Stimulated activated naive CD8-positive, alpha-beta T cell treated with anti-CD3 and anti-CD28 coated beads, Interleukin-15, Interleukin-2, amounts not matched to agents 100 ng/mL and 50 ng/mL, for 24 hours (primary cell): ENCODE data around the gene TAGLN3.

Experiments used
- H3K27ac Mint-ChIP-seq: one replicate; pipeline ENCODE4 v1.8.0; 2021; ENCODE audit warnings: mild to moderate bottlenecking, mixed read lengths
- H3K27me3 Mint-ChIP-seq: one replicate; pipeline ENCODE4 v1.8.0; 2021; ENCODE audit warnings: mixed read lengths
- H3K36me3 Mint-ChIP-seq: one replicate; pipeline ENCODE4 v1.8.0; 2021; ENCODE audit warnings: low read depth, mixed read lengths
- H3K4me1 Mint-ChIP-seq: one replicate; pipeline ENCODE4 v1.8.0; 2021; ENCODE audit warnings: low read depth, mixed read lengths
- H3K4me3 Mint-ChIP-seq: one replicate; pipeline ENCODE4 v1.8.0; 2021; ENCODE audit warnings: mild to moderate bottlenecking, mixed read lengths
- H3K9me3 Mint-ChIP-seq: one replicate; pipeline ENCODE4 v1.8.0; 2021; ENCODE audit warnings: mixed read lengths

Gene TAGLN3

DNA sequence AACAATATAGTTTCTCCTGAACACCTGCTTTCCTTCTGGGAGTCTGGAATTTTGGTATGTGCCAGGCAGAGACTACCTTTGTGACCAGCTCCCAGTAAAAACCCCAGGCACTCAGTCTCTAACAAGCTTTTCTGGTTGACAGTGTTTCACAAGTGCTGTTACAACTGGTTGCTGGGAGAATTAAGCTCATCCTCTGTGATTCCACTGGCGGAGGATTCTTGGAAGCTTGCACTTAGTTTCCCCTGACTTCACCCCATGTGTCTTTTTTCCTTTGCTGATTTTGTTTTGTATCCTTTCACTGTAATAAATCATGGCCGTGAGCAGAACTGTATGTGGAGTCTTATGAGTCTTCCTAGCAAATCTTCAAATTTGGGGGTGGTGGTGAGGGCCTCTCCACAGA lies 5.7 kb upstream of the TAGLN3 start:
- Mint-ChIP-seq H3K27me3 (no peaks in the 10 kb centered on the region), H3K4me3 (no peak overlapping the region), H3K4me1 (peaks cover 8% of the 10 kb centered on the region), H3K36me3 (peaks cover 42% of the 10 kb centered on the region), H3K9me3 (no peaks in the 10 kb centered on the region), H3K27ac (no peak overlapping the region)

- H3K36me3 Mint-ChIP-seq, result no peaks in the 10 kb centered on the region
- H3K4me1 Mint-ChIP-seq, result peaks cover 59% of the 10 kb centered on the region
- no peaks in the 10 kb centered on the region for H3K9me3 Mint-ChIP-seq
- H3K4me3 Mint-ChIP-seq, result peak overlapping the region; percentile 63
- no peak overlapping the region for H3K27ac Mint-ChIP-seq
- no peaks in the 10 kb centered on the region for H3K27me3 Mint-ChIP-seq
Measured at GRCh38 chr3:111999484-112000324, 982 bp downstream of the TAGLN3 start.

GRCh38 chr3:112000367-112000771 lies 1.6 kb downstream of the TAGLN3 start:
- Mint-ChIP-seq H3K27me3 (no peaks in the 10 kb centered on the region), H3K4me3 (no peak overlapping the region), H3K9me3 (no peaks in the 10 kb centered on the region), H3K4me1 (peaks cover 66% of the 10 kb centered on the region), H3K27ac (no peak overlapping the region), H3K36me3 (no peaks in the 10 kb centered on the region)

DNA sequence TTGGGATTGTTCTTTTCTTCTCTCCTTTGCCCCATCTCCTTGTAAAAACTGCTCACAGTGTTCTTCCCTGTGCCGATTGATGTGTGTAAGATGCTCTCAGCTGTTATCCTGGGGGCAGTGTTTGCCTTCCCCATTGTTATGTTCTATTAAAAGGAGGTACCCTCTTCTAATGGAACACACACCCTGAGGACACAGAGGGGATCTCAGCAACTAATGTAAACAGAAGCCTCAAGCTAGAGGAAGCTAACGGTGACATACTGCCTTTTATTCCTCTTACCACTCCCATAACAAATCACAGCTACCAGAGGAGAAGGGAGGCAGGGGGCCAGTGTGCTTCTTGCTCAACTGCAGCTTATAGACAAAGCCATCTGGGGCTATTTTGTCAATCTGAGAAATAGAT lies 2.2 kb downstream of the TAGLN3 start:
- Mint-ChIP-seq H3K27ac (no peak overlapping the region), H3K36me3 (no peaks in the 10 kb centered on the region), H3K27me3 (no peaks in the 10 kb centered on the region), H3K4me3 (no peak overlapping the region), H3K9me3 (no peaks in the 10 kb centered on the region), H3K4me1 (peaks cover 67% of the 10 kb centered on the region)

DNA sequence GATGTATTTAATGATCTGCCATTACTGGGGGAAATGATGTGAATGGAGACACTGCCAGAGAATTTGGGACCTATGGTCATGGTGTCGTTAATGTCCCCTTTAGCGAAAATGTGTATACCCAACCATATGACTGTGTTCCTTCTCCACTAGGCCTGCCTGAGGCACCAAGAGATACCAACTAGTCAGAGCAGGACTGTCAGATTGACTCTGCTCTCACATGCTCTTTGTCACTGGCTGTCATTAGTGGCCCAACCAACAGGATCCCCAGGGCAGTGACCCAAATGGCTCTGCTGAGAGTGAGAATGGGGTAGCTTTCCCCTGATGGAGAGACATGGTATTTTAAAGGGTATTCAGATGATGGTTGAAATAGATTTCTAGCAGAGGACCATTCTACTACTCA lies 2.8 kb downstream of the TAGLN3 start:
- Mint-ChIP-seq H3K4me3 (peak overlapping the region; percentile 17), H3K27me3 (no peaks in the 10 kb centered on the region), H3K27ac (no peak overlapping the region), H3K36me3 (no peaks in the 10 kb centered on the region), H3K4me1 (peaks cover 67% of the 10 kb centered on the region), H3K9me3 (no peaks in the 10 kb centered on the region)

DNA sequence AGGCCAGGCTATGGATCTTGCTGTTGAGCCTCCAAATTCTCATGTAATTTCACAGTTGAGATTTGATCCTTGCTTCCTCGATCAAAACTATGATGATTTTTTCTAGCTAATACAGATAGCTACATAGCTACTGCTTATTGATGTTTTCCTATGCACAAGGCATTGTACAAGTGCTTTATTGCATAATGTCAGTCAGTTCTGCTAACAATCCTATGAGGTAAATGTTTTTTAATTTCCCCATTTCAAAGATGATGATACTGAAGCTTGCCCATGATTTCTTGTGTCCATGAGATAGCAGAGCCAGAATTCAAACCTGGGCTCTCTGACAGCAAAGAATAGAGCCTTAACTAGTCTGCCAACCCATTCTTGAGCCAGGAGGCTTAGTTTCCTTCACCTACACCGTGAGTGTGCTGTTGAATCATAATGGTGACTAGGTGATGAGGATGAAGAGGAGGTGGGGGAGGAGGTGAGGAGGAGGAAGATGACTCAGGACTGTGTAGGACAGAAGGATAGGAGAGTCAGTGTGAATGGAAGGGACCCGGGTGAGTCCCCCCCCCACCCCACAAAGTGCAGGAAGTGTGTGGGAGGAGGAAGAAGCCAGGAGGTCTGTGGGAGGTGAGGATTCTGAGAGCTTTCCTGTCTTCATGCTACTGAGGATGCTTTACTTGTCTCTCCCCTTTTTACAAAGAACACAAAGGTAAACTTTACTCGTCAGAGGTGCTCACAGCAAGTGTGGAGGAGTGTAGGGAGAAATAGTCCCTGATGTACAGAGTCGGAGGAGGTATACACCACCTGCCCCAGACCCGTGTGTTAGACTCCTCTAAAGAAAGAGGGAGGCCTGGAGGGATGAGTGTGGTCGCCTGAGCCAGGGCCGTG lies 3.6 kb downstream of the TAGLN3 start:
- Mint-ChIP-seq H3K36me3 (no peaks in the 10 kb centered on the region), H3K27ac (peak overlapping the region; percentile 84), H3K27me3 (no peaks in the 10 kb centered on the region), H3K9me3 (no peaks in the 10 kb centered on the region), H3K4me1 (peaks cover 67% of the 10 kb centered on the region), H3K4me3 (peak overlapping the region; percentile 61)

- Mint-ChIP-seq H3K4me3 (no peak overlapping the region), H3K27me3 (no peaks in the 10 kb centered on the region), H3K36me3 (no peaks in the 10 kb centered on the region), H3K9me3 (no peaks in the 10 kb centered on the region), H3K27ac (peak overlapping the region; percentile 84), H3K4me1 (peaks cover 65% of the 10 kb centered on the region)
Measured at GRCh38 chr3:112003321-112004080, 4.8 kb downstream of the TAGLN3 start.

GRCh38 chr3:112004187-112004586 lies 5.5 kb downstream of the TAGLN3 start:
- Mint-ChIP-seq H3K27ac (peak overlapping the region; percentile 0), H3K9me3 (no peaks in the 10 kb centered on the region), H3K4me1 (peaks cover 58% of the 10 kb centered on the region), H3K27me3 (no peaks in the 10 kb centered on the region), H3K36me3 (no peaks in the 10 kb centered on the region), H3K4me3 (no peak overlapping the region)

DNA sequence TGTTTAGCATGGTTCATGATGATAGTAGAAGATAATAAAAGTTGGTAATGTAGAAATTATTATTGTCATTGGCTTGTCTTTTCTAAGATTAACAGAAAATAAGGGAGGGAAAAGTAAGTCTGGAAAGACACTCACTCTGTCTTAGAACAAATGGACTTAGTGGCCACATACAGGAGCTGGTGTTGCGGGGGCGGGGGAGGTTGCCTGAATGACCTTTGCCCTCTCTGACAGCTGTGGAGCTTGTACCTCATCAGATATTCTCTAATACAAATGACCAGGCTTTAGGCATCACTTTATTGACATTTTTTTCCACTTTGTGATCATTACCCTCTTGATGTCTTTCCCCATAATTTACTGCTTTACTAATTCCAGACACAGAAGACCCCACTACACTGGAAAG lies 5.9 kb downstream of the TAGLN3 start:
- Mint-ChIP-seq H3K4me3 (no peak overlapping the region), H3K9me3 (no peaks in the 10 kb centered on the region), H3K36me3 (no peaks in the 10 kb centered on the region), H3K27me3 (no peaks in the 10 kb centered on the region), H3K27ac (peak overlapping the region; percentile 69), H3K4me1 (peaks cover 54% of the 10 kb centered on the region)

- H3K4me3 Mint-ChIP-seq, result no peak overlapping the region
- H3K36me3 Mint-ChIP-seq, result no peaks in the 10 kb centered on the region
- H3K4me1 Mint-ChIP-seq, result peaks cover 51% of the 10 kb centered on the region
- H3K27me3 Mint-ChIP-seq, result no peaks in the 10 kb centered on the region
- no peaks in the 10 kb centered on the region for H3K9me3 Mint-ChIP-seq
- peak overlapping the region; percentile 69 for H3K27ac Mint-ChIP-seq
Measured at GRCh38 chr3:112005091-112005672, 6.5 kb downstream of the TAGLN3 start.

DNA sequence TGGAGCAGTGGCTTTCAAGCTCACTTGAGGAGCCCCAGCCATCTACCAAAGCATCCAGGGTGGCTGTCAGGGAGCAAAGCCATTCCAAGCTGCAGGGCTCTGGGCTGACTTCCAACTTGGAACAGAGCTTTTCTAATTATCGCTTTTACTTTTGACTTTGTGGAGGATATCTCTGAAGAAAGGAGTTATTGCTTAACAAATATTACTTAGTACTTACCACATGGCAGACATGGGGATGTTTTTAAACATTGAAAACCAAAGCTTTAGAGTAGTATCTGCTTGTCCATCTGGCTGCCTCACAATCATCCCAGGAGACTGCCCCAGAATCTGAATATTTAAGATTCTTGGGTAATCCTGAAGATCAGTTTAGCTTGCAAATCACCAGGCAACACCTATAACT lies 8.9 kb downstream of the TAGLN3 start:
- H3K9me3 Mint-ChIP-seq, result no peaks in the 10 kb centered on the region
- H3K36me3 Mint-ChIP-seq, result no peaks in the 10 kb centered on the region
- no peak overlapping the region for H3K4me3 Mint-ChIP-seq
- peaks cover 34% of the 10 kb centered on the region for H3K4me1 Mint-ChIP-seq
- H3K27ac Mint-ChIP-seq, result no peak overlapping the region
- H3K27me3 Mint-ChIP-seq, result no peaks in the 10 kb centered on the region

GRCh38 chr3:112009670-112010069 lies 10.9 kb downstream of the TAGLN3 start:
- H3K9me3 Mint-ChIP-seq, result no peaks in the 10 kb centered on the region
- H3K4me3 Mint-ChIP-seq, result no peak overlapping the region
- no peak overlapping the region for H3K27ac Mint-ChIP-seq
- H3K36me3 Mint-ChIP-seq, result no peaks in the 10 kb centered on the region
- no peaks in the 10 kb centered on the region for H3K27me3 Mint-ChIP-seq
- H3K4me1 Mint-ChIP-seq, result peaks cover 28% of the 10 kb centered on the region

DNA sequence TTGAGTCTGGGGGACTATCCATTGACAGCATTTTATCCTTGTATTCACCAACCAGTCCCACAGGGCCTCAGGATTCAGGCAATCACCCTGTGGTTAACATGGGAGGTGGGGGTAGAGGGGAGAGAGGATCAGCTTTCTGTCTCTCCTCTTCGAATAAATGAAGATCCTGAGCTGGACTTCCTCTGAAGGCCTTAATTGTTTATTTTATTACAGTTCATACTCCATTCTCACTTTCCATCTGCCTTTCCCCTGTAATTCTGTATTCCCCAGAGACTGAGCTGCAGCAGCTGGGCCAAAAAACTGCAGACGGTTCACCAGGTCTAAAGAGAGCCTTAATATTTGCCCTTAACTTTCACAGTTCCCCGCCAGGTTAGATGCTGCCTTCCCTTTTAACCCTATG lies 11.9 kb downstream of the TAGLN3 start:
- Mint-ChIP-seq H3K4me3 (no peak overlapping the region), H3K27me3 (no peaks in the 10 kb centered on the region), H3K27ac (no peak overlapping the region)

DNA sequence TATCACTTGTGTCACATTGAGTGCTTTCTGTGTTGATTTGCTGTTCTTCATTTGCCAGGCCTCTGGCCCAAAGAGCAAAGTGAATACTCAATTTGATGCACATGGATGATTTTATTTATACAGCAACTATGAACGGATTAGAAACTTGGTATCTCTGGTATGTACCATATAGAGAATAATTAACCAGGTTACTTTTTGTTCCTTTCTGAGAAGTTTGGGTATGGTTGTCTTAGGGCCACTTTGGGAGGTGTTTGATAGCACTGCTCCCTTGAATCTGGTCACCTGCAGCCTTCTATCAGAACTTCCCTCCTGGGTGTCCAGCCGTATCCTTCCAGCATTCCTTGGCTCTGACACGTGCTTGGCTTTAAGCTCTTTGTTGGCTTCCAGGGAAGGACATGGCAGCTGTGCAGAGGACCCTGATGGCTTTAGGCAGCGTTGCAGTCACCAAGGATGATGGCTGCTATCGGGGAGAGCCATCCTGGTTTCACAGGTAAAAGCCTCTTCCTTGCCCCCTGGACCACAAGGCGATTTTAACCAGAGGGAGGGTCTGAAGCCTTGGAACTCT lies 12.7 kb downstream of the TAGLN3 start:
- Mint-ChIP-seq H3K27ac (no peak overlapping the region), H3K36me3 (no peaks in the 10 kb centered on the region), H3K4me3 (no peak overlapping the region), H3K9me3 (no peaks in the 10 kb centered on the region), H3K4me1 (peaks cover 20% of the 10 kb centered on the region), H3K27me3 (no peaks in the 10 kb centered on the region)

More for the DNA sequence above, 11.9 kb downstream of the TAGLN3 start:
- Mint-ChIP-seq H3K9me3 (no peaks in the 10 kb centered on the region), H3K36me3 (no peaks in the 10 kb centered on the region), H3K4me1 (peaks cover 20% of the 10 kb centered on the region)
